Measurements from ENCODE around the gene TMEM138. TPM values are rescaled to one million over a fixed set of nuclear protein-coding genes. Genes with fewer than 3 reads are reported as not detected.

TMEM138 gene
- total RNA-seq, 1 experiment from 2014 or later, result 43.6 TPM

DNA sequence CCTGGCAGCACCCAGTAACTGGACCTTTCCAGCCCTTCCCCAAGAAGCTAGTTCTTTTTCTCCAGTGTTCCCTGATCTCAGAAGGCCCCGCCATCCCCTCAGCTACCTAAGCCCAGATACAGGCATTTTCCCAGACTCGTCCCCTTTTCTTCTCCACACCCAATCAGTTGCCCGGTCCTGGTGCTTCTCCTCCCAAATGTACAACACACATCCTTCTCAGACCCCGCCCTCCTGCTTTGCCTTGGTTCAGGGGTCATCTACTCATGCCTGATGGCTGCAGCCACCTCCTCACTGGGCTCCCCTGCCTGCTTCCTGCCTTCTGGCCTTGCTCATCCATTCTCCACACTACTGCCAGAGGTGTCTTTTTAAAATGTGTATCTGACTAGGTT lies 22.7 kb upstream of the TMEM138 start:
- H4K91ac ChIP-seq (ENCODE audit: insufficient read length, low read depth, low read length), result no peak overlapping the region
- no peak overlapping the region for H2BK5ac ChIP-seq (ENCODE audit: insufficient read length, low read length)
- H3K18ac ChIP-seq (ENCODE audit: insufficient read length, low read depth, low read length), result no peak overlapping the region
- H3K23me2 ChIP-seq (ENCODE audit: insufficient read length, low read depth, low read length, poor library complexity, severe bottlenecking), result no peaks in the 10 kb centered on the region
- Mint-ChIP-seq H3K9me3 (no peaks in the 10 kb centered on the region; a peak in 1 of 5 replicates), H3K27ac (no peak overlapping the region), H3K4me1 (peaks cover 11 to 14% of the 10 kb centered on the region in 2 experiments), H3K4me3 (no peak overlapping the region), H3K27me3 (ENCODE audit: low read depth) (no peaks in the 10 kb centered on the region), H3K36me3 (ENCODE audit: insufficient read depth in 1 of 3, low read depth in 3 of 3) (peaks cover 4 to 41% (median 33%) of the 10 kb centered on the region in 3 experiments)
- no peak for DNase-seq
- WGBS (ENCODE audit: extremely low coverage, insufficient read length, low lambda C conversion rate), result no CpG with 5 or more reads among the region's 4 CpGs
- TF ChIP-seq, protein P1, sequence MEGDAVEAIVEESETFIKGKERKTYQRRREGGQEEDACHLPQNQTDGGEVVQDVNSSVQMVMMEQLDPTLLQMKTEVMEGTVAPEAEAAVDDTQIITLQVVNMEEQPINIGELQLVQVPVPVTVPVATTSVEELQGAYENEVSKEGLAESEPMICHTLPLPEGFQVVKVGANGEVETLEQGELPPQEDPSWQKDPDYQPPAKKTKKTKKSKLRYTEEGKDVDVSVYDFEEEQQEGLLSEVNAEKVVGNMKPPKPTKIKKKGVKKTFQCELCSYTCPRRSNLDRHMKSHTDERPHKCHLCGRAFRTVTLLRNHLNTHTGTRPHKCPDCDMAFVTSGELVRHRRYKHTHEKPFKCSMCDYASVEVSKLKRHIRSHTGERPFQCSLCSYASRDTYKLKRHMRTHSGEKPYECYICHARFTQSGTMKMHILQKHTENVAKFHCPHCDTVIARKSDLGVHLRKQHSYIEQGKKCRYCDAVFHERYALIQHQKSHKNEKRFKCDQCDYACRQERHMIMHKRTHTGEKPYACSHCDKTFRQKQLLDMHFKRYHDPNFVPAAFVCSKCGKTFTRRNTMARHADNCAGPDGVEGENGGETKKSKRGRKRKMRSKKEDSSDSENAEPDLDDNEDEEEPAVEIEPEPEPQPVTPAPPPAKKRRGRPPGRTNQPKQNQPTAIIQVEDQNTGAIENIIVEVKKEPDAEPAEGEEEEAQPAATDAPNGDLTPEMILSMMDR (conservative IDR thresholded peaks at IDR 0.05), result no peak
- no peak overlapping the region for H3K14ac ChIP-seq (ENCODE audit: insufficient read depth, low read length)
- no peaks in the 10 kb centered on the region for H3K79me2 ChIP-seq (ENCODE audit: insufficient read depth, low read length)
- H2BK15ac ChIP-seq (ENCODE audit: low read depth, low read length), result no peak overlapping the region
- no peak overlapping the region for H3T11ph ChIP-seq (ENCODE audit: low read length)
- no peaks in the 10 kb centered on the region for H3K9me3 ChIP-seq (ENCODE audit: control insufficient read depth, low read depth, low read length)
- no peak overlapping the region for H4K5ac ChIP-seq (ENCODE audit: insufficient read length, low read depth, low read length)
- H3K23ac ChIP-seq (ENCODE audit: insufficient read length, low read depth, low read length), result no peak overlapping the region
- H2AFZ ChIP-seq (ENCODE audit: low read length), result no peak overlapping the region
- H3K27me3 ChIP-seq (ENCODE audit: insufficient read depth, low read length), result no peaks in the 10 kb centered on the region
- no peak overlapping the region for H2AK5ac ChIP-seq (ENCODE audit: insufficient read length, low read length)
- no peak overlapping the region for H4K8ac ChIP-seq (replicated peaks; ENCODE audit: insufficient read length, low read depth, low read length)
- H3K4me2 ChIP-seq (ENCODE audit: insufficient read depth, insufficient read length, low read length), result no peak overlapping the region
- no peaks in the 10 kb centered on the region for H4K20me1 ChIP-seq (ENCODE audit: control insufficient read depth, insufficient read depth, insufficient read length)
- H2BK12ac ChIP-seq (ENCODE audit: insufficient read length, low read depth, low read length), result no peak overlapping the region
- H3K27ac ChIP-seq (ENCODE audit: insufficient read length, low read depth, low read length), result no peak overlapping the region
- H3K79me1 ChIP-seq (ENCODE audit: insufficient read depth, low read depth, low read length, poor library complexity, severe bottlenecking), result no peaks in the 10 kb centered on the region
- H3K4me1 ChIP-seq (ENCODE audit: insufficient read depth, low read length), result no peaks in the 10 kb centered on the region; the same call in 1 of the 2 replicates
- H3K4ac ChIP-seq (ENCODE audit: low read depth, low read length), result no peak overlapping the region
- no peak overlapping the region for H2BK20ac ChIP-seq (ENCODE audit: low read depth, low read length, poor library complexity, severe bottlenecking)
- no peak overlapping the region for H3K56ac ChIP-seq (ENCODE audit: insufficient read length, low read depth, low read length)
- H3K9ac ChIP-seq (ENCODE audit: extremely low read depth, insufficient read length, low read length), result no peak overlapping the region
- H2BK120ac ChIP-seq (ENCODE audit: low read depth, low read length, poor library complexity, severe bottlenecking), result no peak overlapping the region
